Fibroblast of gingiva (primary cell): ENCODE results near the gene OR10H4.
"Not testable (repeated sequence)": the region's sequence is repeated elsewhere in the genome, so short reads cannot be mapped to it uniquely, and the experiment has no call there.

Experiments
- DNase-seq: peaks from one replicate; pipeline ENCODE4 v3.0.0-alpha.2; 2011; ENCODE audit warnings: low read depth

OR10H4 gene

GRCh38 chr19:15948223-15949058, at the start of gene OR10H4:
TSS of gene OR10H4 (plus strand) at chr19:15949008. CDS start at chr19:15949008, 0 bp downstream.
- no peak for DNase-seq

- not testable (repeated sequence) for DNase-seq
Observed at GRCh38 chr19:15899561-15899960, 49.2 kb upstream of the OR10H4 start.

- not testable (repeated sequence) for DNase-seq
Observed at GRCh38 chr19:15900032-15900431, 48.8 kb upstream of the OR10H4 start.

- DNase-seq, result no peak
Observed at GRCh38 chr19:15900504-15900903, 48.3 kb upstream of the OR10H4 start.

GRCh38 chr19:15902254-15902653, 46.6 kb upstream of the OR10H4 start:
- no peak for DNase-seq

- not testable (repeated sequence) for DNase-seq
Observed at GRCh38 chr19:15902898-15903297, 45.9 kb upstream of the OR10H4 start.

- DNase-seq, result no peak
Observed at GRCh38 chr19:15905026-15905425, 43.8 kb upstream of the OR10H4 start.

- no peak for DNase-seq
Observed at GRCh38 chr19:15911599-15912235, 37.1 kb upstream of the OR10H4 start.

GRCh38 chr19:15913384-15913783, 35.4 kb upstream of the OR10H4 start:
- DNase-seq, result no peak

GRCh38 chr19:15913830-15914229, 35.0 kb upstream of the OR10H4 start:
- DNase-seq, result no peak

- DNase-seq, result no peak
Observed at GRCh38 chr19:15915109-15915508, 33.7 kb upstream of the OR10H4 start.

GRCh38 chr19:15919243-15919642, 29.6 kb upstream of the OR10H4 start:
- no peak for DNase-seq

- no peak for DNase-seq
Observed at GRCh38 chr19:15922021-15922420, 26.8 kb upstream of the OR10H4 start.

GRCh38 chr19:15923702-15924101, 25.1 kb upstream of the OR10H4 start:
- DNase-seq, result no peak

- no peak for DNase-seq
Observed at GRCh38 chr19:15926484-15926883, 22.3 kb upstream of the OR10H4 start.

GRCh38 chr19:15928321-15928720, 20.5 kb upstream of the OR10H4 start:
- no peak for DNase-seq

GRCh38 chr19:15933761-15934331, 15.0 kb upstream of the OR10H4 start:
- not testable (repeated sequence) for DNase-seq

GRCh38 chr19:15934332-15935078, 14.3 kb upstream of the OR10H4 start, which contains the start of gene CYP4F11:
TSS of gene CYP4F11 (minus strand) at chr19:15934529. CDS start at chr19:15934408, 121 bp downstream.
- no peak for DNase-seq

- DNase-seq, result no peak
Observed at GRCh38 chr19:15935167-15935702, 13.6 kb upstream of the OR10H4 start.

GRCh38 chr19:15936173-15936572, 12.6 kb upstream of the OR10H4 start:
- DNase-seq, result no peak

GRCh38 chr19:15936950-15937349, 11.9 kb upstream of the OR10H4 start:
- no peak for DNase-seq

- no peak for DNase-seq
Observed at GRCh38 chr19:15937771-15938170, 11.0 kb upstream of the OR10H4 start.
